KMS-11 (cell line): Measurements from ENCODE around the gene RASA3.

Experiments used
- H2AFZ ChIP-seq: fragments of 200-600 bp; sonication (generic); 2 replicates; pipeline ENCODE4 v1.6.1; 2016; ENCODE audit warnings: antibody characterized with exemption, mixed run types, low read depth
- H3K27ac ChIP-seq: fragments of 200-600 bp; sonication (generic); 2 replicates; pipeline ENCODE4 v1.6.1; 2016; ENCODE audit warnings: mild to moderate bottlenecking, mixed run types
- H3K27me3 ChIP-seq: fragments of 200-600 bp; sonication (generic); 2 replicates; pipeline ENCODE4 v1.6.1; 2017; ENCODE audit warnings: mild to moderate bottlenecking, low read depth, mixed run types, moderate library complexity; ENCODE audit not compliant: insufficient read depth
- H3K36me3 ChIP-seq: fragments of 200-600 bp; sonication (generic); 2 replicates; pipeline ENCODE4 v1.6.1; 2017; ENCODE audit warnings: mild to moderate bottlenecking, mixed run types; ENCODE audit not compliant: insufficient read depth
- H3K4me1 ChIP-seq: fragments of 200-600 bp; sonication (generic); 2 replicates; pipeline ENCODE4 v1.6.1; 2016; ENCODE audit warnings: mild to moderate bottlenecking, low read depth, mixed run types; ENCODE audit not compliant: poor library complexity, severe bottlenecking
- H3K4me2 ChIP-seq: fragments of 200-600 bp; sonication (generic); 2 replicates; pipeline ENCODE4 v1.7.0; 2016; ENCODE audit warnings: mild to moderate bottlenecking, mixed run types
- H3K4me3 ChIP-seq: fragments of 200-600 bp; sonication (generic); IDR thresholded peaks from 2 replicates; pipeline ENCODE4 v1.6.1; 2017; ENCODE audit warnings: low read depth, low read length, mixed read lengths; ENCODE audit not compliant: insufficient read depth
- H3K79me2 ChIP-seq: fragments of 200-600 bp; sonication (generic); 2 replicates; pipeline ENCODE4 v1.6.1; 2016; ENCODE audit warnings: low read depth, mixed run types; ENCODE audit not compliant: insufficient read depth
- H3K9ac ChIP-seq: fragments of 200-600 bp; sonication (generic); 2 replicates; pipeline ENCODE4 v1.6.1; 2016; ENCODE audit warnings: mild to moderate bottlenecking, mixed run types
- H4K20me1 ChIP-seq: fragments of 200-600 bp; sonication (generic); 2 replicates; pipeline ENCODE4 v1.6.1; 2016; ENCODE audit warnings: mild to moderate bottlenecking, mixed run types; ENCODE audit not compliant: insufficient read depth
- TF ChIP-seq, protein P1 (sequence below): fragments of 200-600 bp; sonication (generic); conservative IDR thresholded peaks from 2 replicates; pipeline ENCODE4 v1.6.1; 2017; ENCODE audit warnings: low read depth, mild to moderate bottlenecking, antibody characterized with exemption, low read length, moderate library complexity, mixed read lengths

RASA3 gene

GRCh38 chr13:114131583-114132418, 622 bp downstream of the RASA3 start:
- peak overlapping the region; percentile 69 for H2AFZ ChIP-seq
- TF ChIP-seq, protein P1, sequence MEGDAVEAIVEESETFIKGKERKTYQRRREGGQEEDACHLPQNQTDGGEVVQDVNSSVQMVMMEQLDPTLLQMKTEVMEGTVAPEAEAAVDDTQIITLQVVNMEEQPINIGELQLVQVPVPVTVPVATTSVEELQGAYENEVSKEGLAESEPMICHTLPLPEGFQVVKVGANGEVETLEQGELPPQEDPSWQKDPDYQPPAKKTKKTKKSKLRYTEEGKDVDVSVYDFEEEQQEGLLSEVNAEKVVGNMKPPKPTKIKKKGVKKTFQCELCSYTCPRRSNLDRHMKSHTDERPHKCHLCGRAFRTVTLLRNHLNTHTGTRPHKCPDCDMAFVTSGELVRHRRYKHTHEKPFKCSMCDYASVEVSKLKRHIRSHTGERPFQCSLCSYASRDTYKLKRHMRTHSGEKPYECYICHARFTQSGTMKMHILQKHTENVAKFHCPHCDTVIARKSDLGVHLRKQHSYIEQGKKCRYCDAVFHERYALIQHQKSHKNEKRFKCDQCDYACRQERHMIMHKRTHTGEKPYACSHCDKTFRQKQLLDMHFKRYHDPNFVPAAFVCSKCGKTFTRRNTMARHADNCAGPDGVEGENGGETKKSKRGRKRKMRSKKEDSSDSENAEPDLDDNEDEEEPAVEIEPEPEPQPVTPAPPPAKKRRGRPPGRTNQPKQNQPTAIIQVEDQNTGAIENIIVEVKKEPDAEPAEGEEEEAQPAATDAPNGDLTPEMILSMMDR = no peak
- H3K4me2 ChIP-seq = peak overlapping the region; percentile 80
- H3K36me3 ChIP-seq = no peaks in the 10 kb centered on the region
- no peaks in the 10 kb centered on the region for H3K79me2 ChIP-seq
- peaks cover 10% of the 10 kb centered on the region for H3K27me3 ChIP-seq
- H3K27ac ChIP-seq = no peak overlapping the region
- no peaks in the 10 kb centered on the region for H3K4me1 ChIP-seq
- no peak overlapping the region for H3K4me3 ChIP-seq
- no peak overlapping the region for H3K9ac ChIP-seq
- H4K20me1 ChIP-seq = no peaks in the 10 kb centered on the region

- Histone ChIP-seq H3K27me3 (peaks cover 10% of the 10 kb centered on the region), H3K79me2 (no peaks in the 10 kb centered on the region), H2AFZ (no peak overlapping the region), H3K4me1 (no peaks in the 10 kb centered on the region), H4K20me1 (no peaks in the 10 kb centered on the region), H3K9ac (no peak overlapping the region), H3K4me2 (peak overlapping the region; percentile 80; the same call in 1 of the 2 replicates), H3K36me3 (no peaks in the 10 kb centered on the region), H3K27ac (no peak overlapping the region), H3K4me3 (no peak overlapping the region)
- TF ChIP-seq, protein P1 = no peak
Observed at GRCh38 chr13:114130837-114131582, 1.4 kb downstream of the RASA3 start.

- Histone ChIP-seq H3K9ac (no peak overlapping the region), H3K36me3 (no peaks in the 10 kb centered on the region), H3K4me2 (no peak overlapping the region), H3K27me3 (peaks cover 10% of the 10 kb centered on the region), H3K27ac (no peak overlapping the region), H3K4me1 (no peaks in the 10 kb centered on the region), H4K20me1 (no peaks in the 10 kb centered on the region), H3K79me2 (no peaks in the 10 kb centered on the region), H3K4me3 (no peak overlapping the region), H2AFZ (no peak overlapping the region)
- TF ChIP-seq, protein P1 = no peak
Observed at GRCh38 chr13:114130131-114130836, 2.1 kb downstream of the RASA3 start.

DNA sequence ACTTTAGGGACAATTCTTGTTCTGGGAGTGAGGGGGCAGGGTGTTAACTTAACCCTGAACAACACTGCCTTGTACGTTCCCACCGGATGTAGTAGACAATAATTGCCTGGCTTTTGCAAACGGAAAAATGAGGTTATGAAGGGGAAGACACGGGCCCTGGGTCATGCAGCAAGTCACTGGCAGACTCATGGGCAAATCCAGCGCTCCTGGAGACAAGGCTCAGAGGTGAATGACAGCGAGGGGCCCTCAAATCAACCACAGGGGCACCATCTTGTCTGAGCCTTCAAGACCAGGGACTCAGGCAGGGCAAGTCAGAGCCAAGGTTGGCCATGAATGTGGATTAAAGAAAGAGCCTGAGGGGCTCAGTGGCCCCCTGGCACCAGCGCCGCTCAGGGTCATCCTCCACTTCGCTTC, 2.8 kb downstream of the RASA3 start:
- Histone ChIP-seq H3K27me3 (peaks cover 10% of the 10 kb centered on the region), H3K36me3 (no peaks in the 10 kb centered on the region), H4K20me1 (no peaks in the 10 kb centered on the region), H2AFZ (no peak overlapping the region), H3K9ac (no peak overlapping the region), H3K4me1 (no peaks in the 10 kb centered on the region), H3K27ac (no peak overlapping the region), H3K4me2 (no peak overlapping the region), H3K79me2 (no peaks in the 10 kb centered on the region), H3K4me3 (no peak overlapping the region)
- TF ChIP-seq, protein P1 = no peak
